Activated T-cell treated with anti-CD3 and anti-CD28 coated beads, Interleukin-2, amount 50 U/mL, for 4 hours (primary cell): Measurements from ENCODE around the gene C19orf33. TPM values are rescaled to one million over a fixed set of nuclear protein-coding genes. Genes with fewer than 3 reads are reported as not detected.
"Not testable (repeated sequence)": the region's sequence is repeated elsewhere in the genome, so short reads cannot be mapped to it uniquely, and the experiment has no call there.

Experiments
- ATAC-seq, 2 donors: fragments of 200-7000 bp; cut with Tn5 transposase; one replicate each; pipeline ENCODE4 v1.10.0; 2021
- DNase-seq: peaks from one replicate; pipeline ENCODE4 v3.0.0-alpha.2; 2020
- H3K27me3 Mint-ChIP-seq: one replicate; pipeline ENCODE4 v1.8.0; 2021; ENCODE audit warnings: low read depth, mixed read lengths
- H3K36me3 Mint-ChIP-seq: one replicate; pipeline ENCODE4 v1.8.0; 2022; ENCODE audit warnings: mixed read lengths; ENCODE audit not compliant: insufficient read depth
- H3K4me1 Mint-ChIP-seq: one replicate; pipeline ENCODE4 v1.8.0; 2021; ENCODE audit warnings: low read depth, mixed read lengths
- H3K4me3 Mint-ChIP-seq: one replicate; pipeline ENCODE4 v1.8.0; 2021; ENCODE audit warnings: mild to moderate bottlenecking, moderate library complexity, mixed read lengths
- H3K9me3 Mint-ChIP-seq: one replicate; pipeline ENCODE4 v1.8.0; 2021; ENCODE audit warnings: mixed read lengths
- total RNA-seq, 3 donors: library from RNA; stranded (reverse); gene quantifications; one replicate each; pipeline ENCODE4 v1.2.1, GENCODE V29; 2021

C19orf33 gene
- total RNA-seq, 3 donors from 2014 or later = not detected

DNA sequence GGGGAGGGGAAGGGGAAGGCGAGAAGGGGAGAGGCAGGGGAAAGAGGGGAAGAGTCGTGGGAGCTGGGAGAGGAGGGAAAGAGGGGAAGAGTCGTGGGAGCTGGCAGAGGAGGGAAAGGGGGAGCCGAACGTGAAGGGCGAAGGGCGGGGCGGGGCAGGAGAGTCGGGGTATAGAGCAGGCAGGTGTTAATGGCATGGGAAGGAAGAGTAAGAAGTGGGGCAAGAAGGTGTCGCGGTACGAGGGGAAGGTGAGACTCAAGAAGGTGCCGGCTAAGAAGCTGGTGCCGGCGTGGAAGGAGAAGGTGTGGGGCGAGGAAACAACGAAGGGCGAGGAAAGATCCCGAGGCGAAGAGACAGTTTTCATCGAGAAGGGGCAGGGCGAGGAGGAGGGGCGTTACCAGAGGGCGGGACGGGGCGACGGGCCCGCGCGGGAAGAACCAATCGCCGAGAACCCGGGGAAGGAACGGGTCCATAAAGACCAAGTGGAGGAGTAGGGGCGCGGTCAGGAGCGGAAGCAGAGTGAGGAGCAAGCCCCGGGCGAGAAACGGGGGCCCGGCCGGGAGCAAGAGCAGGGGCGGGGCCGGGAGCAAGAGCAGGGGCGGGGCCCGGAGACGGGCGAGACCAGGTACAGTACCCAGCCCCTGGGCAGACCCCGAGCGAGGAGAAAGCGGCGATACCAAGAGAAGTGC is 32.0 kb downstream of the C19orf33 start:
- DNase-seq = peak; percentile 89
- peak overlapping the region; percentile 95 for H3K4me3 Mint-ChIP-seq
- H3K9me3 Mint-ChIP-seq = no peaks in the 10 kb centered on the region
- no peaks in the 10 kb centered on the region for H3K27me3 Mint-ChIP-seq
- peak; percentile 84 to 85 for ATAC-seq
- H3K4me1 Mint-ChIP-seq = peaks cover 9% of the 10 kb centered on the region
- H3K36me3 Mint-ChIP-seq = no peaks in the 10 kb centered on the region

DNA sequence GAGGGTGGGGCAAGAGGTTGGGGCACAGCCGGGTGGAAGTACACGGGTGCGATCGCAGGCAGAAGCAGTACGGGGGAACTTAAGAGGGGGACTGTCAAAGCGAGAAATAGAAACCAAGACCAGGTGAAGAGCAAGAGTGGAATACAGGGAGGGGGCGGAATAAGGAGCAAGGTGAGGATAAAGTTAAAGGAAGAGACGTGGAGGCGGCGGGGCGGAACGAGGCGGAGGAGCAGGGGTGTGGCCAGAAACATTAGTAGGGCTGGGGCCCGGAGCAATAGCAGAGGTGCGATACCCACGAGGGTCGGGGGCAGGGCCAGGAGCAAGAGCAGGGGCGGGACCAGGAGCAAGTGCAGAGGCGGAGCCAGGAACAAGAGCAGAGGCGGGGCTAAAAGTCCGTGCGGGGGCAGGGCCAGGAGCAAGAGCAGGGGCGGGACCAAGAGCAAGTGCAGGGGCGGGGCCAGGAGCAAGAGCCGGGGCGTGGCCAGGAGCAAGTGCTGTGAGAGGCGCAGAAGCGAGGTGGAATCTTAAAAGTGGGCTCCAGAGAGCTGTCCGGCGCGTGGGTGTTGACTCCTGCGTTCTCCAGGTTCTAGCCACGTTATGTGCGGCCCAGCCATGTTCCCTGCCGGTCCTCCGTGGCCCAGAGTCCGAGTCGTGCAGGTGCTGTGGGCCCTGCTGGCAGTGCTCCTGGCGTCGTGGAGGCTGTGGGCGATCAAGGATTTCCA is 32.7 kb downstream of the C19orf33 start:
- Mint-ChIP-seq H3K27me3 (no peaks in the 10 kb centered on the region), H3K4me3 (peak overlapping the region; percentile 95), H3K9me3 (no peaks in the 10 kb centered on the region), H3K36me3 (no peaks in the 10 kb centered on the region), H3K4me1 (peaks cover 9% of the 10 kb centered on the region)
- DNase-seq (peak; percentile 95), ATAC-seq (peak; percentile 66)

- DNase-seq = no peak
- H3K27me3 Mint-ChIP-seq = no peaks in the 10 kb centered on the region
- peak overlapping the region; percentile 95 for H3K4me3 Mint-ChIP-seq
- H3K36me3 Mint-ChIP-seq = no peaks in the 10 kb centered on the region
- no peak for ATAC-seq
- H3K4me1 Mint-ChIP-seq = peaks cover 9% of the 10 kb centered on the region
- H3K9me3 Mint-ChIP-seq = no peaks in the 10 kb centered on the region
Observed at GRCh38 chr19:38337360-38337653, 33.3 kb downstream of the C19orf33 start.

GRCh38 chr19:38339011-38339410 is 35.0 kb downstream of the C19orf33 start:
- DNase-seq, ATAC-seq, H3K27me3 Mint-ChIP-seq, H3K4me3 Mint-ChIP-seq, H3K36me3 Mint-ChIP-seq, H3K4me1 Mint-ChIP-seq, H3K9me3 Mint-ChIP-seq: not testable (repeated sequence)

GRCh38 chr19:38340927-38341326 is 36.9 kb downstream of the C19orf33 start:
- Mint-ChIP-seq H3K4me3 (no peak overlapping the region), H3K36me3 (no peaks in the 10 kb centered on the region), H3K27me3 (no peaks in the 10 kb centered on the region), H3K9me3 (no peaks in the 10 kb centered on the region), H3K4me1 (peaks cover 9% of the 10 kb centered on the region)
- no peak for DNase-seq
- ATAC-seq = no peak

GRCh38 chr19:38346837-38347236 is 42.8 kb downstream of the C19orf33 start:
- H3K4me1 Mint-ChIP-seq = no peaks in the 10 kb centered on the region
- no peaks in the 10 kb centered on the region for H3K36me3 Mint-ChIP-seq
- DNase-seq (no peak), ATAC-seq (no peak)
- H3K27me3 Mint-ChIP-seq = no peaks in the 10 kb centered on the region
- H3K9me3 Mint-ChIP-seq = no peaks in the 10 kb centered on the region
- no peak overlapping the region for H3K4me3 Mint-ChIP-seq

GRCh38 chr19:38350883-38351282 is 46.8 kb downstream of the C19orf33 start:
- Mint-ChIP-seq H3K27me3 (no peaks in the 10 kb centered on the region), H3K36me3 (no peaks in the 10 kb centered on the region), H3K4me3 (no peak overlapping the region), H3K4me1 (no peaks in the 10 kb centered on the region), H3K9me3 (no peaks in the 10 kb centered on the region)
- no peak for DNase-seq
- no peak for ATAC-seq

DNA sequence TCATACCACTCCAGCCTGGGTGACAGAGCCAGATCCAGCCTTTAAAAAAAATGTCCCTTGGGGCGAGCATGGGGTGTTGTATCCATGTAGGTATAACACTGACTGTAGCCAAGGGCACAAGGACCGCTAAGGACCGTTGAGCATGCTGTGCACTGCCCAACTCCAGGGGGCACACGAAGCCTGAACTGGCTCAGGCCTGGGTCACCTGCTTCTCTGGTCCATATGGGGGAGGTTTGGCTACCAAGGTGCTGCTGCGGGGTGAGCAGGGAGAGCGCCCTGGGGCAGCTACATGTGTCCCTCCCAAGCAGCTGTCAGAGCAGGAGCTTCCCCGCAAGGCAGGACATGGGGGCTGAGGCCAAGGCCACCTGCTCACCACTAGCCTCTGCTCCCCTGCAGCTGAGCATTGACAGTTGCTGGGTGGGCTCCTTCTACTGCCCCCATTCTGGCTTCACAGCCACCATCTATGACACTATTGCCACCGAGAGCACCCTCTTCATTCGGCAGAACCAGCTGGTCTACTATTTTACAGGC is 47.9 kb downstream of the C19orf33 start:
- H3K36me3 Mint-ChIP-seq = no peaks in the 10 kb centered on the region
- DNase-seq = no peak
- H3K9me3 Mint-ChIP-seq = no peaks in the 10 kb centered on the region
- H3K4me1 Mint-ChIP-seq = no peaks in the 10 kb centered on the region
- ATAC-seq = no peak
- H3K4me3 Mint-ChIP-seq = no peak overlapping the region
- H3K27me3 Mint-ChIP-seq = no peaks in the 10 kb centered on the region

GRCh38 chr19:38352611-38353010 is 48.6 kb downstream of the C19orf33 start:
- Mint-ChIP-seq H3K27me3 (no peaks in the 10 kb centered on the region), H3K4me3 (no peak overlapping the region), H3K9me3 (no peaks in the 10 kb centered on the region), H3K4me1 (no peaks in the 10 kb centered on the region), H3K36me3 (no peaks in the 10 kb centered on the region)
- DNase-seq (no peak), ATAC-seq (no peak)

Other genes with a start within 250 kb of the C19orf33 start
- gene DPF1, start 80.0 kb upstream of the C19orf33 start, total RNA-seq = under 1 TPM; 0.40 to 0.45 (median 0.43) TPM
- gene PPP1R14A, start 47.9 kb upstream of the C19orf33 start, total RNA-seq = 1 to 10 TPM in 1 of 3 donors, under 1 TPM in 2; 0.34 to 1.8 (median 0.46) TPM
- 10 to 100 TPM; 15.6 to 27.5 (median 20.6) TPM for gene SPINT2, start 39.7 kb upstream of the C19orf33 start, total RNA-seq
- gene YIF1B, start 11.7 kb downstream of the C19orf33 start, total RNA-seq = 10 to 100 TPM; 48.0 to 60.1 (median 50.4) TPM
- 10 to 100 TPM in 1 of 3 donors, 1 to 10 TPM in 2; 9.2 to 10.9 (median 9.8) TPM for gene KCNK6, start 15.6 kb downstream of the C19orf33 start, total RNA-seq
- gene CATSPERG, start 31.6 kb downstream of the C19orf33 start, total RNA-seq = 1 to 10 TPM; 2.4 to 3.1 (median 3.0) TPM
- 100 to 1,000 TPM; 331 to 368 (median 337) TPM for gene PSMD8, start 70.3 kb downstream of the C19orf33 start, total RNA-seq
- gene GGN, start 83.8 kb downstream of the C19orf33 start, total RNA-seq = under 1 TPM in 2 of 3 donors, not detected in 1; 0.11 TPM
- gene SPRED3, start 84.4 kb downstream of the C19orf33 start, total RNA-seq = under 1 TPM; 0.46 to 0.74 (median 0.57) TPM
- 10 to 100 TPM; 22.7 to 27.5 (median 24.5) TPM for gene FAM98C, start 98.8 kb downstream of the C19orf33 start, total RNA-seq
- gene RASGRP4, start 122.0 kb downstream of the C19orf33 start, total RNA-seq = 1 to 10 TPM in 2 of 3 donors, under 1 TPM in 1; 0.66 to 1.4 (median 1.2) TPM
- 1 to 10 TPM; 2.3 to 3.9 (median 3.2) TPM for gene RYR1, start 129.4 kb downstream of the C19orf33 start, total RNA-seq